BLaER1 (cell line): ENCODE measurements around the gene FBRS.
A peak's percentile ranks its signal among the peaks of the same experiment; 100 is the strongest.
"Not testable (repeated sequence)": the region's sequence is repeated elsewhere in the genome, so short reads cannot be mapped to it uniquely, and the experiment has no call there.

ENCODE experiments used
- H3K27ac ChIP-seq: shearing (Covaris generic); formaldehyde crosslinking; 2 replicates; pipeline ENCODE4 v1.8.1; 2022
- H3K27me3 ChIP-seq: shearing (Covaris generic); formaldehyde crosslinking; 2 replicates; pipeline ENCODE4 v1.8.1; 2022
- H3K36me3 ChIP-seq: shearing (Covaris generic); formaldehyde crosslinking; 2 replicates; pipeline ENCODE4 v1.8.1; 2022
- H3K4me1 ChIP-seq: shearing (Covaris generic); formaldehyde crosslinking; 2 replicates; pipeline ENCODE4 v1.8.1; 2022
- H3K4me2 ChIP-seq: shearing (Covaris generic); formaldehyde crosslinking; 2 replicates; pipeline ENCODE4 v1.8.1; 2022
- H3K4me3 ChIP-seq: shearing (Covaris generic); formaldehyde crosslinking; 2 replicates; pipeline ENCODE4 v1.8.1; 2022
- H3K9ac ChIP-seq: shearing (Covaris generic); formaldehyde crosslinking; 2 replicates; pipeline ENCODE4 v1.8.1; 2022
- H3K9me3 ChIP-seq: shearing (Covaris generic); formaldehyde crosslinking; 2 replicates; pipeline ENCODE4 v1.8.1; 2022
- H4K20me1 ChIP-seq: shearing (Covaris generic); formaldehyde crosslinking; 2 replicates; pipeline ENCODE4 v1.8.1; 2022
- Cebpa-rat ChIP-seq: shearing (Covaris generic); IDR thresholded peaks from 2 replicates; pipeline ENCODE4 v1.8.1; 2022

The FBRS gene

GRCh38 chr16:30697264-30698138 lies 39.3 kb downstream of the FBRS start:
- no peaks in the 10 kb centered on the region for H3K27me3 ChIP-seq
- peak overlapping the region; percentile 92 for H3K4me2 ChIP-seq
- peak overlapping the region; percentile 100 for H3K9ac ChIP-seq
- peak overlapping the region; percentile 100 for H3K27ac ChIP-seq
- no peaks in the 10 kb centered on the region for H3K9me3 ChIP-seq
- peaks cover 27% of the 10 kb centered on the region for H3K36me3 ChIP-seq
- peaks cover 66% of the 10 kb centered on the region for H3K4me1 ChIP-seq
- peaks cover 33% of the 10 kb centered on the region for H4K20me1 ChIP-seq
- peak overlapping the region; percentile 98 for H3K4me3 ChIP-seq
- TF ChIP-seq Cebpa-rat: no peak

- H3K4me3 ChIP-seq: peak overlapping the region; percentile 98
These were observed 40.0 kb downstream of the FBRS start for GRCh38 chr16:30698139-30698815.

GRCh38 chr16:30698816-30699614 lies 40.8 kb downstream of the FBRS start, which contains the start of gene SRCAP:
SRCAP (plus strand) TSS chr16:30699171; CDS start chr16:30700825, 1,654 bp downstream.
- Histone ChIP-seq H3K9ac (peak within 1 kb of the TSS; percentile 100), H3K9me3 (no peaks in the 10 kb centered on the region), H3K4me3 (peak within 1 kb of the TSS; percentile 98), H3K4me2 (peak within 1 kb of the TSS; percentile 92), H4K20me1 (peaks cover 33% of the 10 kb centered on the region), H3K4me1 (peaks cover 52% of the 10 kb centered on the region), H3K27me3 (no peaks in the 10 kb centered on the region), H3K36me3 (peaks cover 42% of the 10 kb centered on the region), H3K27ac (peak within 1 kb of the TSS; percentile 100)
- TF ChIP-seq Cebpa-rat: no peak

More at GRCh38 chr16:30698139-30698815, 40.0 kb downstream of the FBRS start:
- peaks cover 35% of the 10 kb centered on the region for H3K36me3 ChIP-seq
- no peaks in the 10 kb centered on the region for H3K9me3 ChIP-seq
- peak overlapping the region; percentile 100 for H3K9ac ChIP-seq
- no peak for TF ChIP-seq Cebpa-rat
- H3K27ac ChIP-seq: peak overlapping the region; percentile 100
- peaks cover 33% of the 10 kb centered on the region for H4K20me1 ChIP-seq
- H3K4me2 ChIP-seq: peak overlapping the region; percentile 92
- peaks cover 59% of the 10 kb centered on the region for H3K4me1 ChIP-seq
- H3K27me3 ChIP-seq: no peaks in the 10 kb centered on the region

DNA sequence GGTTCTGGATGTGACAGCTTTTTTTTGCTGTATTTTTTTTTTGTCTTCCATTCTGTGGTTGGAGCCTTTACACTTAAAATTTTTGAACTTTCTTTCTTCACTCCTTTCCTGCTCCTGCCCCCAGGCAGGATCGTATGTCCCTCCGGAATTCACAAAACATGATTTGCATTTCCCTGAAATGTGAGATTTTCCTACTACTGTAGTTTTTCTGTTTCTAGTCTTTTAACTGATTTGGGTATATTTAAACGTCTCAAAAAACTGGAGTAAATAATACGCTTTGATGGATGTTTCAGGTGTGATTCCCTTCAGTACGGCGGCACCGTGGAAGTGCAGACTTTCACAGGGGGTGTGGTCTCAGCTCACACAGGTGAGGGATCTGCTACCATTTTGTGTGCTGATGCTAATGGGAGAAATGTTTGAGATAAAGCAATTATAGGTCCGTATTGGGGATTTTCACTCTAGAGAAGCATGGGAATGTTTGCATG lies 41.4 kb downstream of the FBRS start:
- no peaks in the 10 kb centered on the region for H3K9me3 ChIP-seq
- peak overlapping the region; percentile 98 for H3K4me3 ChIP-seq
- peaks cover 45% of the 10 kb centered on the region for H3K4me1 ChIP-seq
- H3K27me3 ChIP-seq: no peaks in the 10 kb centered on the region
- H4K20me1 ChIP-seq: peaks cover 33% of the 10 kb centered on the region
- peak overlapping the region; percentile 100 for H3K27ac ChIP-seq
- peaks cover 49% of the 10 kb centered on the region for H3K36me3 ChIP-seq
- H3K9ac ChIP-seq: peak overlapping the region; percentile 100
- no peak for TF ChIP-seq Cebpa-rat
- peak overlapping the region; percentile 92 for H3K4me2 ChIP-seq

- H3K36me3 ChIP-seq: peaks cover 57% of the 10 kb centered on the region
- H3K27ac ChIP-seq: no peak overlapping the region
- no peak overlapping the region for H3K4me2 ChIP-seq
- peaks cover 37% of the 10 kb centered on the region for H3K4me1 ChIP-seq
- H3K9ac ChIP-seq: no peak overlapping the region
- peaks cover 36% of the 10 kb centered on the region for H4K20me1 ChIP-seq
- H3K9me3 ChIP-seq: no peaks in the 10 kb centered on the region
- H3K4me3 ChIP-seq: no peak overlapping the region
- no peaks in the 10 kb centered on the region for H3K27me3 ChIP-seq
- no peak for TF ChIP-seq Cebpa-rat
These were observed 42.3 kb downstream of the FBRS start for GRCh38 chr16:30700491-30700890.

DNA sequence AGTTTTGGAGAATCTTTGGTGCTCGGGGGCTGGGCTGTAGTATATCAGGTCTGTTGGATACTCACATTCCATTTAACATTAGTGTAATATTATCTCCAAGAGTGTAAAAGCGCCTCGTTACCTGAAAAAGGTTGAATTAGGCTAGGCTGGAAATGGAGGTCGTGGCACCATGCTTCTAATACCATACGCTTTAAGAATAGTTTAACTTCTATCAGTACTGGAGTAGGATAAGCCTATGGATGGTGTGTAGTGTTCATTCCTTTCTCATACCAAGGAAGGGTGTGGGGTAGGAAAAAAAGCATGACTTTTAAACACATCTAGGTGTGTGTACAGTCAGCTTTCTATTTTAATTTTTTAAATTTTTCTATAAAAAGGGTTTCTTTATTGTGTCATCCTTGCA lies 42.7 kb downstream of the FBRS start:
- no peak overlapping the region for H3K4me3 ChIP-seq
- H3K4me1 ChIP-seq: peaks cover 32% of the 10 kb centered on the region
- H3K9ac ChIP-seq: no peak overlapping the region
- no peaks in the 10 kb centered on the region for H3K9me3 ChIP-seq
- no peak for TF ChIP-seq Cebpa-rat
- H4K20me1 ChIP-seq: peaks cover 39% of the 10 kb centered on the region
- no peak overlapping the region for H3K27ac ChIP-seq
- peaks cover 62% of the 10 kb centered on the region for H3K36me3 ChIP-seq
- H3K27me3 ChIP-seq: no peaks in the 10 kb centered on the region
- H3K4me2 ChIP-seq: no peak overlapping the region

GRCh38 chr16:30703071-30703470 lies 44.8 kb downstream of the FBRS start:
- Histone ChIP-seq H4K20me1 (peaks cover 52% of the 10 kb centered on the region), H3K36me3 (peaks cover 83% of the 10 kb centered on the region), H3K4me1 (peaks cover 19% of the 10 kb centered on the region)
- not testable (repeated sequence) for H3K27ac ChIP-seq, H3K9me3 ChIP-seq, H3K9ac ChIP-seq, H3K4me2 ChIP-seq, H3K27me3 ChIP-seq, H3K4me3 ChIP-seq

GRCh38 chr16:30703971-30704370 lies 45.7 kb downstream of the FBRS start:
- peaks cover 92% of the 10 kb centered on the region for H3K36me3 ChIP-seq
- H3K9ac ChIP-seq: no peak overlapping the region
- TF ChIP-seq Cebpa-rat: no peak
- no peaks in the 10 kb centered on the region for H3K27me3 ChIP-seq
- H3K9me3 ChIP-seq: no peaks in the 10 kb centered on the region
- no peak overlapping the region for H3K27ac ChIP-seq
- peaks cover 19% of the 10 kb centered on the region for H3K4me1 ChIP-seq
- no peak overlapping the region for H3K4me2 ChIP-seq
- H4K20me1 ChIP-seq: peaks cover 59% of the 10 kb centered on the region
- H3K4me3 ChIP-seq: no peak overlapping the region

- Histone ChIP-seq H4K20me1 (peaks cover 58% of the 10 kb centered on the region), H3K9ac (no peak overlapping the region), H3K27me3 (0 out of 2 replicates have a peak, but pooled peaks cover 3% of the 10 kb centered on the region), H3K4me3 (no peak overlapping the region), H3K9me3 (no peaks in the 10 kb centered on the region), H3K36me3 (peaks cover 98% of the 10 kb centered on the region), H3K4me1 (no peaks in the 10 kb centered on the region), H3K4me2 (no peak overlapping the region), H3K27ac (no peak overlapping the region)
- no peak for TF ChIP-seq Cebpa-rat
These were observed 47.8 kb downstream of the FBRS start for GRCh38 chr16:30706046-30706445.
